Adrenal gland (tissue), 12 donors: Measurements from ENCODE around the gene PAXX. TPM values are rescaled to one million over a fixed set of nuclear protein-coding genes. Genes with fewer than 3 reads are reported as not detected.

Experiments used
- DNase-seq, 7 donors: peaks; one replicate each; pipeline ENCODE4 v3.0.0-alpha.2; 2019 to 2020
- H3K27ac ChIP-seq, 5 donors: fragments of 200-600 bp; sonication (generic) in 4 of 5; 1 replicate in 3 of 5; 2 replicates in 2 of 5; pipeline versions ENCODE4 v1.5.1 to v1.8.0; 2016 to 2020; ENCODE audit warnings: mild to moderate bottlenecking in 1 of 5
- H3K27me3 ChIP-seq: fragments of 200-600 bp; 2 replicates; pipeline ENCODE4 v1.8.0; 2021
- H3K36me3 ChIP-seq, 2 donors: fragments of 200-600 bp; replicated peaks in 1 of 2; 1 replicate in 1 of 2; 2 replicates in 1 of 2; pipeline versions ENCODE4 v1.5.1 to v1.8.0; 2018 to 2022
- H3K4me1 ChIP-seq, 2 donors: fragments of 200-600 bp; replicated peaks in 1 of 2; 1 replicate in 1 of 2; 2 replicates in 1 of 2; pipeline versions ENCODE4 v1.5.1 to v1.8.0; 2018 to 2021
- H3K4me3 ChIP-seq, 4 donors: fragments of 200-600 bp; sonication (generic) in 3 of 4; one replicate each; pipeline ENCODE4 v1.5.1; 2016 to 2018
- H3K9me3 ChIP-seq, 3 donors: fragments of 200-600 bp; sonication (generic) in 1 of 3; replicated peaks in 1 of 3; 1 replicate in 2 of 3; 2 replicates in 1 of 3; pipeline versions ENCODE4 v1.5.1 to v1.8.0; 2016 to 2021
- CTCF ChIP-seq, 6 experiments: fragments of 450-650 bp in 4 of 6; fragments of 200-600 bp in 2 of 6; sonication (generic) in 1 of 6; IDR thresholded peaks; 1 replicate in 5 of 6; 2 replicates in 1 of 6; pipeline versions ENCODE4 v1.5.1 to v1.8.0; 2016 to 2021; ENCODE audit warnings: antibody characterized with exemption in 6 of 6, mild to moderate bottlenecking in 2 of 6, moderate library complexity in 1 of 6
- POLR2A ChIP-seq, 2 donors: fragments of 450-650 bp; IDR thresholded peaks; one replicate each; pipeline ENCODE4 v1.6.1; 2017; ENCODE audit warnings: antibody characterized with exemption in 2 of 2, mild to moderate bottlenecking in 2 of 2, moderate library complexity in 1 of 2
- WGBS, 4 donors: extraction: QIAGEN DNeasy Blood & Tissue Kit in 2 of 4; methylation state at CpG; one replicate each; pipeline versions ENCODE4 v1.1.5 to v1.1.7; 2013 to 2017; 5-methylcytosine and 5-hydroxymethylcytosine counted together
- intact Hi-C, 2 donors: fragments of 100-400 bp; cut with DNase I; formaldehyde crosslinking; loops; one replicate each; pipeline versions ENCODE4 v1.14.1 to v1.15.0; 2022 to 2023
- polyA plus RNA-seq, 3 donors: library from polyadenylated mRNA; stranded (reverse); fragments of 200-250 nt in 2 of 3; fragments of 350-450 nt in 1 of 3; fragmentation: Illumina TruSeq in 1 of 3; extraction: RNeasy Lipid Tissue Mini Kit (QIAGEN cat#74804) in 1 of 3; gene quantifications; one replicate each; pipeline ENCODE4 v1.2.3, GENCODE V29; 2013 to 2014
- total RNA-seq, 9 donors: library from RNA; depleted of rRNA in 4 of 9; stranded (reverse); fragments of >200 nt in 4 of 9; fragments of 120-200 nt in 1 of 9; fragmentation: NEBNext Ultra II Directional in 1 of 9; extraction: Animal tissue kit (Norgen Biotek cat#: 25700) in 1 of 9; gene quantifications; one replicate each; pipeline versions ENCODE4 v1.1.0 to v1.2.4, GENCODE V29; 2013 to 2023
- donor health status: healthy with polysubstance abuse.
- donor health status: Bipolar disorder and iron deficiency.
- donor health status: DM: yes; HTN: yes; CAD: no.
- donor health status: DM: no; HTN: no; CAD: no.
- donor health status: DM: no; HTN: no; CAD: no.
- donor health status: DM: yes; HTN: yes; CAD: no.

Gene PAXX
- total and polyA plus RNA-seq, 12 donors: 4.9 to 363 (median 36.5) TPM

- Histone ChIP-seq H3K27ac (no peak overlapping the region), H3K9me3 (no peaks in the 10 kb centered on the region), H3K27me3 (no peaks in the 10 kb centered on the region), H3K36me3 (peaks cover 0 to 7% of the 10 kb centered on the region in 2 donors), H3K4me3 (no peak overlapping the region), H3K4me1 (peaks cover 0 to 9% of the 10 kb centered on the region in 2 donors)
- no peak for TF ChIP-seq CTCF (IDR thresholded peaks at IDR 0.05)
- TF ChIP-seq POLR2A (IDR thresholded peaks at IDR 0.05): no peak
- intact Hi-C loops: loop anchor here in 1 of 2 donors (5.0 kb wide), 1 partner anchor 250 kb away; no protein-coding TSS in a partner anchor
- 41 to 63% (median 56%) methylated on average over 1 to 13 of the region's 13 CpGs for WGBS, 4 donors
- DNase-seq: no peak
Observed at GRCh38 chr9:137037035-137037434, 44.8 kb downstream of the PAXX start.

- intact Hi-C loops: loop anchor here in 1 of 2 donors (5.0 kb wide), 1 partner anchor 250 kb away; no protein-coding TSS in a partner anchor
- H3K4me3 ChIP-seq: no peak overlapping the region
- H3K27ac ChIP-seq: no peak overlapping the region
- no peaks in the 10 kb centered on the region for H3K27me3 ChIP-seq
- no peak for DNase-seq
- WGBS, 4 donors: 84 to 91% (median 86%) methylated on average over 10 of the region's 10 CpGs
- H3K4me1 ChIP-seq: peaks cover 0 to 8% of the 10 kb centered on the region in 2 donors
- TF ChIP-seq CTCF (IDR thresholded peaks at IDR 0.05): no peak
- TF ChIP-seq POLR2A (IDR thresholded peaks at IDR 0.05): no peak
- H3K36me3 ChIP-seq: peaks cover 0 to 7% of the 10 kb centered on the region in 2 donors
- no peaks in the 10 kb centered on the region for H3K9me3 ChIP-seq
Observed at GRCh38 chr9:137037483-137037882, 45.3 kb downstream of the PAXX start.

DNA sequence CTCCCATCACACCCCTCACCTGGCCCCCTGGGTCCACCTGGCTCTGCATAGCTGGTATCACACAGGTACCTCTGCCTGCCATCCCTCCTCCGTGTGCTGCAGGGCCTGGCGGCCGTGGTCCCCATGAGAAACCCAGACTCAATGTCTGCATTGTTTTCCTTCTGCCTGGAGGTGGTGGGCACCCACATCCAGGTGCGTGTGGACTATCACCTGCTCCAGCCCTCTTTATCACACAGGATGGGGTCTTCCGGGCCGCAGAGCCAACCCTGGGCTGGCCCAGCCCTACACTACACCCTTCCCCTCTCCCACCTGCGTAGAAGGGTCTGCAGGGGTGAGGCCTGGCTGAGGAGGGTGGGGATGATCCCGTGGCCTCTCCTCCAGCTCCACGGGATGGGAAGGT lies 46.7 kb downstream of the PAXX start:
- intact Hi-C loops: loop anchor here in 1 of 2 donors (5.0 kb wide), 1 partner anchor 252 kb away; no protein-coding TSS in a partner anchor
- H3K27me3 ChIP-seq: peaks cover 5% of the 10 kb centered on the region
- peaks cover 0 to 7% of the 10 kb centered on the region in 2 donors for H3K36me3 ChIP-seq
- WGBS, 4 donors: 78 to 84% (median 83%) methylated on average over 5 to 9 of the region's 9 CpGs
- H3K4me3 ChIP-seq: no peak overlapping the region
- peaks cover 0 to 8% of the 10 kb centered on the region in 2 donors for H3K4me1 ChIP-seq
- DNase-seq: no peak
- no peak for TF ChIP-seq CTCF (IDR thresholded peaks at IDR 0.05)
- TF ChIP-seq POLR2A (IDR thresholded peaks at IDR 0.05): no peak
- H3K9me3 ChIP-seq: no peaks in the 10 kb centered on the region
- H3K27ac ChIP-seq: no peak overlapping the region

GRCh38 chr9:137039611-137040366 lies 47.6 kb downstream of the PAXX start:
- TF ChIP-seq CTCF (IDR thresholded peaks at IDR 0.05) (no peak), POLR2A (IDR thresholded peaks at IDR 0.05) (no peak)
- no peak for DNase-seq
- intact Hi-C loops: loop anchor here in 1 of 2 donors (5.0 kb wide), 1 partner anchor 252 kb away; no protein-coding TSS in a partner anchor
- Histone ChIP-seq H3K9me3 (no peaks in the 10 kb centered on the region), H3K27me3 (peaks cover 13% of the 10 kb centered on the region), H3K27ac (no peak overlapping the region), H3K36me3 (peaks cover 0 to 7% of the 10 kb centered on the region in 2 donors), H3K4me1 (peaks cover 0 to 4% of the 10 kb centered on the region in 2 donors), H3K4me3 (no peak overlapping the region)
- 87 to 96% (median 90%) methylated on average over 11 to 32 of the region's 32 CpGs for WGBS, 4 donors
